Ovary (tissue), 9 donors: ENCODE results near the gene TCHP. TPM values are rescaled to one million over a fixed set of nuclear protein-coding genes. Genes with fewer than 3 reads are reported as not detected.

Experiments used
- DNase-seq, 5 donors: peaks; one replicate each; pipeline ENCODE4 v3.0.0-alpha.2; 2019 to 2020
- H3K27ac ChIP-seq, 2 donors: fragments of 200-600 bp; one replicate each; pipeline versions ENCODE4 v1.5.1 to v1.8.0; 2019 to 2022
- H3K27me3 ChIP-seq: fragments of 200-600 bp; one replicate; pipeline ENCODE4 v1.8.0; 2022
- H3K36me3 ChIP-seq: fragments of 200-600 bp; sonication (generic); one replicate; pipeline ENCODE4 v1.5.1; 2019
- H3K4me1 ChIP-seq: one replicate; pipeline ENCODE4 v1.8.1; 2013; ENCODE audit warnings: mild to moderate bottlenecking, moderate library complexity; ENCODE audit not compliant: insufficient read depth
- H3K4me3 ChIP-seq: fragments of 200-600 bp; sonication (generic); one replicate; pipeline ENCODE4 v1.5.1; 2017
- H3K9me3 ChIP-seq, 2 donors: fragments of 200-600 bp in 1 of 2; sonication (generic) in 1 of 2; one replicate each; pipeline versions ENCODE4 v1.5.1 to v1.8.1; 2013 to 2019; ENCODE audit warnings: mild to moderate bottlenecking in 1 of 2, moderate library complexity in 1 of 2
- EP300 ChIP-seq: sonication (generic); formaldehyde crosslinking; IDR thresholded peaks from one replicate; pipeline ENCODE4 v1.6.1; 2017; ENCODE audit warnings: antibody characterized with exemption
- POLR2A ChIP-seq: fragments of 450-650 bp; IDR thresholded peaks from one replicate; pipeline ENCODE4 v1.6.1; 2017; ENCODE audit warnings: antibody characterized with exemption, mild to moderate bottlenecking, moderate library complexity
- WGBS, 3 donors: extraction: QIAGEN DNeasy Blood & Tissue Kit in 1 of 3; methylation state at CpG; one replicate each; pipeline versions ENCODE4 v1.1.5 to v1.1.7; 2013 to 2017; 5-methylcytosine and 5-hydroxymethylcytosine counted together
- intact Hi-C, 4 donors: fragments of 100-400 bp; cut with DNase I; formaldehyde crosslinking; loops; one replicate each; pipeline versions ENCODE4 v1.11.0 to v1.15.1; 2022 to 2023
- polyA plus RNA-seq, 2 donors: library from polyadenylated mRNA; stranded (reverse); fragments of 200-250 nt in 1 of 2; fragments of 350-450 nt in 1 of 2; fragmentation: Illumina TruSeq in 1 of 2; extraction: RNeasy Lipid Tissue Mini Kit (QIAGEN cat#74804) in 1 of 2; gene quantifications; one replicate each; pipeline ENCODE4 v1.2.3, GENCODE V29; 2013 to 2014
- total RNA-seq, 7 donors: library from RNA; depleted of rRNA in 2 of 7; stranded (reverse); fragments of >200 nt in 2 of 7; fragmentation: NEBNext Ultra II Directional in 3 of 7; extraction: Animal tissue kit (Norgen Biotek cat#: 25700) in 3 of 7; gene quantifications; one replicate each; pipeline versions ENCODE4 v1.1.0 to v1.2.4, GENCODE V29; 2016 to 2023
- TF ChIP-seq, protein P1 (sequence below), 3 donors: fragments of 450-650 bp in 2 of 3; fragments of 200-600 bp in 1 of 3; IDR thresholded peaks; one replicate each; pipeline versions ENCODE4 v1.5.1 to v1.8.0; 2016 to 2022; ENCODE audit warnings: antibody characterized with exemption in 3 of 3, mild to moderate bottlenecking in 1 of 3
- donor health status: DM: no; HTN: no; CAD: no; lungs with moderate emphysema.
- donor health status: DM: no; HTN: no; CAD: no.
- donor health status: Bipolar disorder and iron deficiency.
- donor health status: DM: yes; HTN: yes; CAD: no.
- donor health status: DM: no; HTN: no; CAD: no.
- donor health status: DM: yes; HTN: yes; CAD: no.

Gene TCHP
- total and polyA plus RNA-seq, 9 donors = 11.2 to 21.6 (median 18.8) TPM

DNA sequence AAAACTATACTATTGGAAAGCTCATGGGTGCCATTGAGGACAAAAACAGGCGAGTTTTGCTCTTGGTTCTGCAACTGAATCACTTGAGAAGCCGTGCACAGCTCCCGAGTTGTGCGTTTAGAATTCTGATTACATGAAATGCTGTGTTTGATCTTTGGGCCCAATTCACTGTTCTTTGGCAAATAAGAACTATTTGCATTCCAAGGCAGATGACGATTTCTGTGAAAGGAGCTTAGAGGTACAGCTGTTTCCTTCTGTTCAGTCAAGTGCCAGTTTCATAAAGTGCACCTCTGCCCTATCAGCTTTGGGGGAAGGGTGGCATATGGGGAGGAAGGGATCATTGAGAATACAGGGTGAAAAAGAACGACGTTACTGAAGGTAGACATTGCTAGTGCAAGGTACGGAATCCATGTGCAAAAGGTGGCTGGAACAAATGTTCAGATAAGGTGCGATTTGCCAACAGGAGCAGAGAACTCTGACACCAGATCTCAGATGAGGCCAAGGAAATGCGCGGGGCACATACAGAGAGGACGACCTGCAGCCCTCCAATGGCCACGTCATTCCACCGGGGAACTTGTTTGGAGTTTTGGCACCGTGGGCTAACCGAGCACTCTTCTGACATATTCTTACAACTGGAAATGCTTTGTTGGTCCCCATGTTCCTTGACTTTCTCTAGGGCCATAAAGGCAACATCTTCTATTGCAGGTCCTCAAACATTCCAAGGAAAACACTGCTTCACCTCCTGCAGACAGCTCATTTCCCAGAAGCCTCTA lies 30.1 kb downstream of the TCHP start:
- H3K27me3 ChIP-seq = no peaks in the 10 kb centered on the region
- H3K36me3 ChIP-seq = no peaks in the 10 kb centered on the region
- intact Hi-C loops = loop anchor here in 2 of 4 donors (5.0 to 10.0 kb wide), 2 partner anchors 65 to 67 kb away; partner anchors contain the start of genes ANKRD13A (in 2 of the 2) and GIT2 (in 2 of the 2)
- H3K4me1 ChIP-seq = peaks cover 15% of the 10 kb centered on the region
- 43 to 60% (median 53%) methylated on average over 16 of the region's 16 CpGs for WGBS, 3 donors
- no peak for DNase-seq
- no peaks in the 10 kb centered on the region for H3K9me3 ChIP-seq
- H3K27ac ChIP-seq = peak overlapping the region in 1 of 2 donors; percentile 59
- no peak overlapping the region for H3K4me3 ChIP-seq
- TF ChIP-seq, protein P1, sequence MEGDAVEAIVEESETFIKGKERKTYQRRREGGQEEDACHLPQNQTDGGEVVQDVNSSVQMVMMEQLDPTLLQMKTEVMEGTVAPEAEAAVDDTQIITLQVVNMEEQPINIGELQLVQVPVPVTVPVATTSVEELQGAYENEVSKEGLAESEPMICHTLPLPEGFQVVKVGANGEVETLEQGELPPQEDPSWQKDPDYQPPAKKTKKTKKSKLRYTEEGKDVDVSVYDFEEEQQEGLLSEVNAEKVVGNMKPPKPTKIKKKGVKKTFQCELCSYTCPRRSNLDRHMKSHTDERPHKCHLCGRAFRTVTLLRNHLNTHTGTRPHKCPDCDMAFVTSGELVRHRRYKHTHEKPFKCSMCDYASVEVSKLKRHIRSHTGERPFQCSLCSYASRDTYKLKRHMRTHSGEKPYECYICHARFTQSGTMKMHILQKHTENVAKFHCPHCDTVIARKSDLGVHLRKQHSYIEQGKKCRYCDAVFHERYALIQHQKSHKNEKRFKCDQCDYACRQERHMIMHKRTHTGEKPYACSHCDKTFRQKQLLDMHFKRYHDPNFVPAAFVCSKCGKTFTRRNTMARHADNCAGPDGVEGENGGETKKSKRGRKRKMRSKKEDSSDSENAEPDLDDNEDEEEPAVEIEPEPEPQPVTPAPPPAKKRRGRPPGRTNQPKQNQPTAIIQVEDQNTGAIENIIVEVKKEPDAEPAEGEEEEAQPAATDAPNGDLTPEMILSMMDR (IDR thresholded peaks at IDR 0.05) = no peak
- TF ChIP-seq POLR2A = no peak
- no peak for TF ChIP-seq EP300

DNA sequence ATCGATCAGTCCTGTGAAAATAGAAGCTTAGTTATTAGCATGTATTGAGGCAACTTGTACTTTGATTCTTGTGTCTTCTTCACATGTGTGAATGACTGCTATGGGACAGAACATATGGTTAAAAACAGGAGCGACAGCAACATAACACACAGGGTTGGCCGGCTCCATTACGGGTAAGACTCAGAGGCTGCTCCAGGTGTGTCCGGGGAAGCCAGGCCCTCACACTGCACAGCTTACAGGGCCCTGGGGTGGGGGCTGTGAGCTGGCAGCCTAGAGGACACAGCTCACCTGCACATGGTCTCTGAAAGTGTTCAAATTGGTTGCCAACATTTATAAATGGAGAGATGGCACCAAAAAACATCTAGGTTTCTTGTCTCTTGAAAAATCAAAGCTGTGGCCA lies 31.1 kb downstream of the TCHP start:
- Histone ChIP-seq H3K4me1 (peaks cover 15% of the 10 kb centered on the region), H3K4me3 (no peak overlapping the region), H3K27me3 (no peaks in the 10 kb centered on the region), H3K9me3 (no peaks in the 10 kb centered on the region), H3K27ac (peak overlapping the region; percentile 1 to 72), H3K36me3 (no peaks in the 10 kb centered on the region)
- WGBS, 3 donors = 87 to 94% (median 93%) methylated on average over 5 of the region's 5 CpGs
- TF ChIP-seq, protein P1 (IDR thresholded peaks at IDR 0.05) = no peak
- TF ChIP-seq EP300 (no peak), POLR2A (no peak)
- no peak for DNase-seq
- intact Hi-C loops = loop anchor here in 2 of 4 donors (5.0 to 10.0 kb wide), 2 partner anchors 64 to 66 kb away; partner anchors contain the start of genes ANKRD13A (in 2 of the 2) and GIT2 (in 2 of the 2)

DNA sequence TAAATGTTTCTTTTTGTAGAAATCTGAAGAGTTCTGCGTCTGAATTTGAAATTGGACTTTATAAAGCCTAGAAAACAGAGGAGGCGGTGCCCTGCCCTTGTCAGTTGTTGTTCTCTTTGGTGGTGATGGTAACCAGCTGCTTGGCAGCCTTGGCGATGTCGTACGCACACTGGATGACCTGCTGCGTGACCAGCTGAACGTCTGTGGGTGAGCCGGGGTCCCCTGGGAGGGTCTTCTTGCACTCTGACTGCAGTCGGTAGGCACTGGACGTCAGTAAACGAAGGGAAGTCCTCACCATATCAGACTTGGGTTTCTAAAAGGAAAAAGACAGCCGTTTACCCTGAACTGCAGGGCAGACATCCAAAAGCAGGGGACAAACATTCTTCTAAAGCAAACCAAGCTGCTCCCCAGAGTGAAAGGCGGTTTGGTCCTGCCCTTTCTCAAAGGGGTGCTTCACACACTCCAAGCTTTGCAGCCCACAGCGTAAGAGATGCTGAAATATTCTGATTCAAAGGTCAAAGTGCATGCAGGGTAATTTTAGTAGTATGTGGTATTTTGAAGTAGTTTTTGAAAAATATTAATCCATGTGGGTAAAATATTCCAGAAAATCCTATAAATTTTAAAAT lies 32.9 kb downstream of the TCHP start:
- Histone ChIP-seq H3K4me1 (peaks cover 15% of the 10 kb centered on the region), H3K36me3 (no peaks in the 10 kb centered on the region), H3K4me3 (no peak overlapping the region), H3K27ac (peak overlapping the region; percentile 1 to 72), H3K27me3 (no peaks in the 10 kb centered on the region), H3K9me3 (no peaks in the 10 kb centered on the region)
- intact Hi-C loops = loop anchor here in 2 of 4 donors (5.0 to 10.0 kb wide), 2 partner anchors 62 to 64 kb away; partner anchors contain the start of genes ANKRD13A (in 2 of the 2) and GIT2 (in 2 of the 2)
- no peak for TF ChIP-seq POLR2A
- TF ChIP-seq, protein P1 (IDR thresholded peaks at IDR 0.05) = no peak
- no peak for TF ChIP-seq EP300
- 12 to 28% (median 16%) methylated on average over 14 of the region's 14 CpGs for WGBS, 3 donors
- DNase-seq = peak; percentile 70 to 91 (median 85)

DNA sequence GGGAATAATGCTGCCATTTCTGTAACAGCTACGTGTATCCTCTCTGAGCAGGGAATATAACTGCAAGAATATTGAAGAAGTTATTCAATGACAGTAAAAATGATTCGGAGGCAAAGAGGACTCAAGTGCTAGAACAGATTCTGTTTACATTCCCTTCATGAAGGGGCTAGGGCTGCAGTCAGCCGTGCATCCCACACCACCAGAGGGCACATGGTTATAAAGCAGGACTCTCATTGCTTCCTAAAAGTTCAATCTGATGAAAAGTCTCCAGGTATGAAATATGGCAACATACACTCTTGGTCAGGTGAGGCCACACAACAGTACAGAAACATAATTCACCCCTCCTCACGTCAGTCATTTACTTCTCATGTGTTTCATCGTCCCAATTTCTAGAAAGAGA lies 34.0 kb downstream of the TCHP start:
- Histone ChIP-seq H3K4me1 (peaks cover 15% of the 10 kb centered on the region), H3K9me3 (no peaks in the 10 kb centered on the region), H3K36me3 (no peaks in the 10 kb centered on the region), H3K27ac (peak overlapping the region in 1 of 2 donors; percentile 72), H3K27me3 (no peaks in the 10 kb centered on the region), H3K4me3 (no peak overlapping the region)
- intact Hi-C loops = loop anchor here in 2 of 4 donors (5.0 to 10.0 kb wide), 2 partner anchors 61 to 63 kb away; partner anchors contain the start of genes ANKRD13A (in 2 of the 2) and GIT2 (in 2 of the 2)
- TF ChIP-seq POLR2A (no peak), EP300 (no peak)
- TF ChIP-seq, protein P1 (IDR thresholded peaks at IDR 0.05) = peak in 2 of 3 donors; percentile 10 to 23
- DNase-seq = peak in 2 of 5 donors; percentile 41 to 53
- WGBS, 3 donors = 34 to 52% (median 35%) methylated on average over 5 of the region's 5 CpGs
